ENCODE results near the gene KIFBP. TPM values are rescaled to one million over a fixed set of nuclear protein-coding genes. Genes with fewer than 3 reads are reported as not detected.
A peak's percentile ranks its signal among the peaks of the same experiment; 100 is the strongest.

Gene KIFBP
- total and polyA plus RNA-seq, 2 of the 13 experiments (the other 11 are each of a cell fraction or from before 2014, with no cell fraction given) = 13.0 to 21.9 TPM

DNA sequence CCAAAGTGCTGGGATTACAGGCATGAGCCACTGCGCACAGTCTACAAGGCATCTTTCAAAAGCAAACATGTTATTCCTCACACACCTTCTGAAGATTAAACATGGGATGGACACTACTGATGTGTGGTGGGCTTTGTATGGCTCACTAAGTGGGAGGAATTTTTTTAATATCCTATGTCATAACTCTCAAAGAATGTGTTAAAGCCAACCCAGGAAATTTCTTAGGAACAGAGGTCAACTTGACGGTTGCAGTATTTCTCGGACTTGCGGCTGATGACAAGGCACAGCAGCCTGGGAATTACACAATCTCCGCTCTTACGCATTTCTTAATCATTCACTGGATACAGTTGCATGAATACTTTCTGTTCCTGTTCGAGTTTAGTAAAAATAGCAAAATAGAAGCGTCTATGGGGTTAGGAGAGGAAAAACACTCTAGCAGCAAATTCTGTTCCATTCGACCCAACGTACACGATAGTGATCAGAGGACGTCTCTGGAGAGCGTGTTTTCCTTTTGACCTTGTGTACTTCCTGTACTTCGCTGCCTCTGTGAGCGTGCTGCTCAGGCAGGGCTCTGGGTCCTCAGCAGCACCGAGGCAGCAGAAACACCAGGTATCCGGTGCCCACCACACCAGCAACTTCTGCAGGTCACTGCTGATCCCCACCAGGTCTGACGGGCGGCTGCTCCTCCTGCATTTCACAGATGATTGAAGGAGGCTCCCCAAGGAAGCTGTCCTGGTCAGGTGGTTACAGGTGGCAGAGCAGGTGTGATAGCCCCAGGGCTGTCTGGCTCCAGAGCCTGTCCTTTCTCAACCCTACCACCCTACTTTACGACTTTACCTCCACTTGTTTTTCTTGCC lies 72.9 kb downstream of the KIFBP start (continued):
- TF ChIP-seq, protein P1, sequence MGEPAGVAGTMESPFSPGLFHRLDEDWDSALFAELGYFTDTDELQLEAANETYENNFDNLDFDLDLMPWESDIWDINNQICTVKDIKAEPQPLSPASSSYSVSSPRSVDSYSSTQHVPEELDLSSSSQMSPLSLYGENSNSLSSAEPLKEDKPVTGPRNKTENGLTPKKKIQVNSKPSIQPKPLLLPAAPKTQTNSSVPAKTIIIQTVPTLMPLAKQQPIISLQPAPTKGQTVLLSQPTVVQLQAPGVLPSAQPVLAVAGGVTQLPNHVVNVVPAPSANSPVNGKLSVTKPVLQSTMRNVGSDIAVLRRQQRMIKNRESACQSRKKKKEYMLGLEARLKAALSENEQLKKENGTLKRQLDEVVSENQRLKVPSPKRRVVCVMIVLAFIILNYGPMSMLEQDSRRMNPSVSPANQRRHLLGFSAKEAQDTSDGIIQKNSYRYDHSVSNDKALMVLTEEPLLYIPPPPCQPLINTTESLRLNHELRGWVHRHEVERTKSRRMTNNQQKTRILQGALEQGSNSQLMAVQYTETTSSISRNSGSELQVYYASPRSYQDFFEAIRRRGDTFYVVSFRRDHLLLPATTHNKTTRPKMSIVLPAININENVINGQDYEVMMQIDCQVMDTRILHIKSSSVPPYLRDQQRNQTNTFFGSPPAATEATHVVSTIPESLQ (CRISPR knock-in tag; conservative IDR thresholded peaks at IDR 0.05) = no peak
- TF ChIP-seq, protein P2, sequence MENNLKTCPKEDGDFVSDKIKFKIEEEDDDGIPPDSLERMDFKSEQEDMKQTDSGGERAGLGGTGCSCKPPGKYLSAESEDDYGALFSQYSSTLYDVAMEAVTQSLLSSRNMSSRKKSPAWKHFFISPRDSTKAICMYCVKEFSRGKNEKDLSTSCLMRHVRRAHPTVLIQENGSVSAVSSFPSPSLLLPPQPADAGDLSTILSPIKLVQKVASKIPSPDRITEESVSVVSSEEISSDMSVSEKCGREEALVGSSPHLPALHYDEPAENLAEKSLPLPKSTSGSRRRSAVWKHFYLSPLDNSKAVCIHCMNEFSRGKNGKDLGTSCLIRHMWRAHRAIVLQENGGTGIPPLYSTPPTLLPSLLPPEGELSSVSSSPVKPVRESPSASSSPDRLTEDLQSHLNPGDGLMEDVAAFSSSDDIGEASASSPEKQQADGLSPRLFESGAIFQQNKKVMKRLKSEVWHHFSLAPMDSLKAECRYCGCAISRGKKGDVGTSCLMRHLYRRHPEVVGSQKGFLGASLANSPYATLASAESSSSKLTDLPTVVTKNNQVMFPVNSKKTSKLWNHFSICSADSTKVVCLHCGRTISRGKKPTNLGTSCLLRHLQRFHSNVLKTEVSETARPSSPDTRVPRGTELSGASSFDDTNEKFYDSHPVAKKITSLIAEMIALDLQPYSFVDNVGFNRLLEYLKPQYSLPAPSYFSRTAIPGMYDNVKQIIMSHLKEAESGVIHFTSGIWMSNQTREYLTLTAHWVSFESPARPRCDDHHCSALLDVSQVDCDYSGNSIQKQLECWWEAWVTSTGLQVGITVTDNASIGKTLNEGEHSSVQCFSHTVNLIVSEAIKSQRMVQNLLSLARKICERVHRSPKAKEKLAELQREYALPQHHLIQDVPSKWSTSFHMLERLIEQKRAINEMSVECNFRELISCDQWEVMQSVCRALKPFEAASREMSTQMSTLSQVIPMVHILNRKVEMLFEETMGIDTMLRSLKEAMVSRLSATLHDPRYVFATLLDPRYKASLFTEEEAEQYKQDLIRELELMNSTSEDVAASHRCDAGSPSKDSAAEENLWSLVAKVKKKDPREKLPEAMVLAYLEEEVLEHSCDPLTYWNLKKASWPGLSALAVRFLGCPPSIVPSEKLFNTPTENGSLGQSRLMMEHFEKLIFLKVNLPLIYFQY (CRISPR knock-in tag; IDR thresholded peaks at IDR 0.05; ENCODE audit: borderline replicate concordance) = no peak
- TF ChIP-seq U2AF2 (IDR thresholded peaks at IDR 0.05; ENCODE audit: low read depth, low read length) (no peak), BCL6 (CRISPR knock-in tag; IDR thresholded peaks at IDR 0.05) (peak; percentile 20), RFX5 (IDR thresholded peaks at IDR 0.05; ENCODE audit: low read depth, low read length) (no peak), ZBTB1 (CRISPR knock-in tag; IDR thresholded peaks at IDR 0.05; ENCODE audit: borderline replicate concordance) (no peak)
